ENCODE results near the gene WASHC2A.
"Not testable (repeated sequence)": the region's sequence is repeated elsewhere in the genome, so short reads cannot be mapped to it uniquely, and the experiment has no call there.

WASHC2A gene

DNA sequence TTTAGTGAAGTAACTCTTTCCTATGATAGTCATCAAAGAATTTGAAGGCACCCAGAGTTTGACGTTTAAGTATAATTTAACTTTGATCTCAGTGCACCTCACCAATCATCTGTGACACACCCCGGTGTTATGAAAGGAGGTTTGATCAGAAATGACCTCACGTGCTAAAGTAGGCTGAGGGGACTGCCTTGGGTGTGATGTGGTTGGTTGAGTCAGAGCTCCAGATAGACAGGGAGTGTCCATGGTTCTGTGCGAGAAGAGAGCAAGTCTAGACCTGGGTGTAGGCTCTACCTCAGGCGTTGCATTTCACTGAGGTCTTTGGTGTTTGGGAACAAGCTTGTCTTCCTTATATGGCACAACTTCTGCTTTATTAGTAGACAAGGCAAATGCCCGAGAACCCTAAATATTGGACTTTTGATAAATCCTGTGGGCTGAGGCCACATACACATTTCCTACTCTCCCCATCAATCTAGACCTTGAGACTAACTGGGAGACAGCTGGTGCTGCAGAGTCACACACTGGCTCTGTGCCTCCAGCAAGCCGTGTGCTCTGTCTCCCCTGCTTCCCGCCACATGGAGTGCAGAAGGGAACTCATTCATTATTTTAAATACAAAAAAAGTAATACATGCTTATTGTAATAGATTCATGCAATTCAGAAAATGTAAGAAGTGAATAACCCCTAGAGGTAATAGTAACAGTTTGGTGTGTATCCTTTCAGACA, 63.7 kb downstream of the WASHC2A start:
- DNase-seq (ENCODE audit: low spot score); in situ Hi-C loops (cut with MboI; ENCODE audit: low sequenced_read_pairs, unreplicated experiment): not testable (repeated sequence)

GRCh38 chr10:50132322-50132721, 64.6 kb downstream of the WASHC2A start:
- in situ Hi-C loops (cut with MboI; ENCODE audit: low sequenced_read_pairs, unreplicated experiment); DNase-seq (ENCODE audit: low spot score): not testable (repeated sequence)

DNA sequence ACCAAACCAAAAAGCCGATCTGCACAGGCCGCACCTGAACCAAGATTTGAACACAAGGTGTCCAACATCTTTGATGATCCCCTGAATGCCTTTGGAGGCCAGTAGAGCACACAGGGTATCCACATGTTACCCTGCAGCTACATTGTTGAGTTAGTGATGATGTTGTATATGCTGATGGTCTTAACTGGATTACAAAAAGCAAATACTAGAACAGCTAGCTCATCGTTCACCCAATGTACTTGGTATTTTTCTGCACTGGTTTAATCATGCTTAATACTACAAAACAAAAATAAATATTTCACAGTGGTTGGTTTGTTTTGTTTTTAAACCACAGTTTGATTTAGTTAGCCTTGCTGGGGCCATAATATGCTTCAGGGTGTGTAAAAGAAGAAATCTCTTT, 65.1 kb downstream of the WASHC2A start:
- DNase-seq (ENCODE audit: low spot score); in situ Hi-C loops (cut with MboI; ENCODE audit: low sequenced_read_pairs, unreplicated experiment): not testable (repeated sequence)

DNA sequence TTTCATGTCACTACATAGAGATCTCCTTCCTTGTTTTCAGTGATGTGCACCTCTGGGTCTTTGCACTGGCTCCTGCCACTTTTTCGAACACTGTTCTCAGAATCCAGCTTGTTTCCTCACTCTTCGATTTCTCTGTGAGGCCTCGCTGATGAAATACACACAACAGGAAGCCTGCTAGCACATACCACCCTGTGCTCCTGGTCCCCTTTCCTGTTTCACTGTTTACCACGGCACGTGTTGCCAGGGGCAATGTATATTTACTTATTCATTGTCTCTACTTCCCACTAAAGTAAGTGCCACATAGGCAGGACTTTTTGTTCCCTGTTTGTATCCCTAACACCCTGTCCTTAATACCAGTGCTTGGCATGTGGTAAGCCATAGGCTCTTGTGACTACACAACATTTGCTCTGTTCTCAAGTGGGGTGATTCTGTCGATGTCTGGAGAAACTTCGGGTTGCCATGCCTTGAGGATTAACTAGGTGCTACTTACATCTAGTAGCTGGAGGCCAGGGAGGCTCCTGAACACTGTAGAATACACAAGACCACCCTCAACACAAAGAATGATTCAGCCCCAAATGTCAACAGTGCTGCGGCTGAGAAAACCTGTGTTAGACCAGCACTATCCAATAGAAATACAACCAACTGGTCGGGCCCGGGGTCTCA, 75.9 kb downstream of the WASHC2A start:
- in situ Hi-C loops (cut with MboI; ENCODE audit: low sequenced_read_pairs, unreplicated experiment); DNase-seq (ENCODE audit: low spot score): not testable (repeated sequence)

GRCh38 chr10:50145575-50145974, 77.8 kb downstream of the WASHC2A start:
- in situ Hi-C loops (cut with MboI; ENCODE audit: low sequenced_read_pairs, unreplicated experiment); DNase-seq (ENCODE audit: low spot score): not testable (repeated sequence)

- peak; percentile 11 for DNase-seq (ENCODE audit: low spot score)
Measured at GRCh38 chr10:50152792-50153272, 85.1 kb downstream of the WASHC2A start.

GRCh38 chr10:50157868-50158267, 90.1 kb downstream of the WASHC2A start:
- DNase-seq (ENCODE audit: low spot score); in situ Hi-C loops (cut with MboI; ENCODE audit: low sequenced_read_pairs, unreplicated experiment): not testable (repeated sequence)

More at GRCh38 chr10:50152792-50153272, 85.1 kb downstream of the WASHC2A start:
- in situ Hi-C loops (cut with MboI; ENCODE audit: low sequenced_read_pairs, unreplicated experiment), result no loop called here
- TF ChIP-seq CTCF (IDR thresholded peaks at IDR 0.05; ENCODE audit: borderline replicate concordance, control extremely low read depth, extremely low read depth, insufficient read depth, missing control alignments), result no peak

- in situ Hi-C loops (cut with MboI; ENCODE audit: low sequenced_read_pairs, unreplicated experiment); DNase-seq (ENCODE audit: low spot score): not testable (repeated sequence)
Measured at GRCh38 chr10:50159856-50160255, 92.1 kb downstream of the WASHC2A start.

DNA sequence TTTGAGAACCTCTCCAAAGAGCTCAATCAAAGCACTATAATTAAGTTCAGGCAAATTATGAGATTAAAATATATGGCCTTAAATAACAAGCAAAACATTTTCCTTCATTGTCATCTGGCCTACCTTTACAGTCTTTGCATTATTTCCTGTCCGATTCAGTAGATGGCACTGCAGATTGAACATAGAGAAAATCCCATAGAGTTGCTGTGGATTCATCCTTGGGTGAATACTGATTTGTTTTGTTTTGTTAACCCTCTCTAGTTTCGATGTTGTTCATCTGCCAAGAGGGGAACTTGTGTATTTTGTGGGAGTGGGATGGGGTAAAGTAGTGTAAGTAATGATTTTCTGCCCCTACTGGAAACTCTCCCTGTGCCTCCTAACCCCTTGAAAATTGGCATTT, 97.3 kb downstream of the WASHC2A start:
- DNase-seq (ENCODE audit: low spot score); in situ Hi-C loops (cut with MboI; ENCODE audit: low sequenced_read_pairs, unreplicated experiment): not testable (repeated sequence)

- in situ Hi-C loops (cut with MboI; ENCODE audit: low sequenced_read_pairs, unreplicated experiment); DNase-seq (ENCODE audit: low spot score): not testable (repeated sequence)
Measured at GRCh38 chr10:50167833-50168232, 100.1 kb downstream of the WASHC2A start.

DNA sequence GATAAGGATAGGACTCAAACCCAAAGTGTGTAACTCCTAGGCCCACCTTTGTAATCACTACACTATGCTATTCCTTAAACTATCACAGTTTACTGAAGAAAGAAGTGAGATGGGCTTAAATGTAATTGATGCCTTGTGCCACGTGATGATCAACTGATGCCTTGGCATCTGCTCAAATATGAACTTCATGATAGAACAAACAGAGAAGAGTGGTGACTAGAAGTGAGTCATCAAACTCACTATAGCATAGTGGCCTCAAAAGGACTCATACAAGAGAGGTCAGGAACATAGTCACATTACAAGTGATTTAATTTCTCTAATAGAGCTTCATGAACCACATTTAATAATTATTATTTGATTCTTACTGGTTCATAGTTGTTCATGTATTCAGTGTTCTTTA, 101.8 kb downstream of the WASHC2A start:
- DNase-seq (ENCODE audit: low spot score); in situ Hi-C loops (cut with MboI; ENCODE audit: low sequenced_read_pairs, unreplicated experiment): not testable (repeated sequence)

DNA sequence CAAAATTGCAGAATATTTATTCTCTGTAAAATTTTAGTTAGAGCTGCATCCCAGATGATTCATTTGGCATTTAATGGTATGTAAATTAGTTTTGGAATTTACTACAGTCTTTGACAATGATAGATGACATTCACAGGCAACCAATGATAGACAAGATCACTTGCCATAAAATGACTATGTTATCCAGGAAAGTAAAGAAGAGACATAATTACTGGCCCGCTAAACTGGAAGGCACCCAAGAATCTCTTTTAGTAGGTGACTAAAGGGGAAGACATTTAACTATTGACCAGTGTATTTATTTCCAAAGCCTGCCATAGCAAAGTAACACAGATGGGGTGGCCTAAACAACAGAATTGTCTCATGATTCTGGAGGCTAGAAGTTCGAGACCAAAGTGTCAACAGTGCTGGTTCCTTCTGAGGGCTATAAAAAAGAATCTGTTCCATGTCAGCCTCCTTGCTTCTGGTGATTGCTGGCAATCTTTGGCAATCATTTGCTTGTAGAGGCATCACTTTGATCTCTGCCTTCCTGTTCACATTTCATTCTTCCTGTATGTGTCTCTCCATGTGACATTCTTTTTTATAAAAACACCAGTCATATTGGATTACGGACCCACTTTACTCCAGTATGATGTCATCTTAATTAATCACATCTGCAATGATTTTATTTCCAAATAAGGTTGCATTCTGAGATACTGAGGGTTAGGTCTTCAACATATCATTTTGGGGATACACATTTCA, 107.2 kb downstream of the WASHC2A start:
- in situ Hi-C loops (cut with MboI; ENCODE audit: low sequenced_read_pairs, unreplicated experiment); DNase-seq (ENCODE audit: low spot score): not testable (repeated sequence)

All from GM13976 (cell line).